Neutrophil (primary cell): ENCODE measurements around the gene DEDD2.

ENCODE experiments used
- H3K27ac ChIP-seq: fragments of 200-600 bp; sonication (generic); 2 replicates; pipeline ENCODE4 v1.5.1; 2016; ENCODE audit warnings: mild to moderate bottlenecking, moderate library complexity
- H3K27me3 ChIP-seq: fragments of 200-600 bp; sonication (generic); 2 replicates; pipeline ENCODE4 v1.6.0; 2016; ENCODE audit warnings: mild to moderate bottlenecking
- H3K36me3 ChIP-seq: fragments of 200-600 bp; sonication (generic); 2 replicates; pipeline ENCODE4 v1.5.1; 2017
- H3K4me1 ChIP-seq, 2 experiments: fragments of 200-600 bp in 1 of 2; sonication (generic) in 1 of 2; 1 replicate in 1 of 2; 2 replicates in 1 of 2; pipeline versions ENCODE4 v1.5.1 to v1.6.1; 2013 to 2016; ENCODE audit warnings: low read depth in 1 of 2, low read length in 1 of 2, mild to moderate bottlenecking in 1 of 2, moderate library complexity in 1 of 2; ENCODE audit not compliant: control insufficient read depth in 1 of 2, insufficient read depth in 1 of 2
- H3K4me3 ChIP-seq, 2 experiments: fragments of 200-600 bp in 1 of 2; sonication (generic) in 1 of 2; 1 replicate in 1 of 2; 2 replicates in 1 of 2; pipeline ENCODE4 v1.5.1; 2013 to 2016; ENCODE audit warnings: low read depth in 1 of 2, low read length in 1 of 2, mild to moderate bottlenecking in 1 of 2, moderate library complexity in 1 of 2
- H3K9me3 ChIP-seq: fragments of 200-600 bp; sonication (generic); 2 replicates; pipeline ENCODE4 v1.5.1; 2016
- CTCF ChIP-seq: fragments of 200-600 bp; sonication (generic); IDR thresholded peaks from 2 replicates; pipeline ENCODE4 v1.5.1; 2016; ENCODE audit warnings: antibody characterized with exemption

The DEDD2 gene

GRCh38 chr19:42206871-42207755 is 10.4 kb downstream of the DEDD2 start:
- H3K27ac ChIP-seq = peak overlapping the region; percentile 67
- no peaks in the 10 kb centered on the region for H3K9me3 ChIP-seq
- H3K27me3 ChIP-seq = no peaks in the 10 kb centered on the region
- H3K4me3 ChIP-seq = no peak overlapping the region
- H3K4me1 ChIP-seq = peaks cover 41 to 55% of the 10 kb centered on the region in 2 experiments
- peaks cover 95% of the 10 kb centered on the region for H3K36me3 ChIP-seq
- TF ChIP-seq CTCF = no peak

GRCh38 chr19:42204664-42205063 is 12.8 kb downstream of the DEDD2 start:
- Histone ChIP-seq H3K36me3 (peaks cover 88% of the 10 kb centered on the region), H3K4me1 (peaks cover 65 to 72% of the 10 kb centered on the region in 2 experiments), H3K9me3 (no peaks in the 10 kb centered on the region), H3K4me3 (no peak overlapping the region), H3K27me3 (no peaks in the 10 kb centered on the region), H3K27ac (peak overlapping the region; percentile 100)
- TF ChIP-seq CTCF = no peak

GRCh38 chr19:42203700-42204099 is 13.8 kb downstream of the DEDD2 start:
- Histone ChIP-seq H3K36me3 (peaks cover 88% of the 10 kb centered on the region), H3K27ac (peak overlapping the region; percentile 100), H3K4me3 (no peak overlapping the region), H3K4me1 (peaks cover 75 to 82% of the 10 kb centered on the region in 2 experiments), H3K27me3 (no peaks in the 10 kb centered on the region), H3K9me3 (no peaks in the 10 kb centered on the region)
- no peak for TF ChIP-seq CTCF

- Histone ChIP-seq H3K36me3 (peaks cover 80% of the 10 kb centered on the region), H3K27me3 (no peaks in the 10 kb centered on the region), H3K9me3 (no peaks in the 10 kb centered on the region), H3K4me3 (peak overlapping the region; percentile 66 to 78), H3K27ac (peak overlapping the region; percentile 100), H3K4me1 (peaks cover 77 to 82% of the 10 kb centered on the region in 2 experiments)
- peak; percentile 7 for TF ChIP-seq CTCF
Observed at GRCh38 chr19:42202290-42202880, 15.1 kb downstream of the DEDD2 start.

GRCh38 chr19:42201489-42202289 is 15.8 kb downstream of the DEDD2 start:
- Histone ChIP-seq H3K27ac (peak overlapping the region; percentile 100), H3K36me3 (peaks cover 74% of the 10 kb centered on the region), H3K9me3 (no peaks in the 10 kb centered on the region), H3K4me3 (peak overlapping the region; percentile 66 to 78), H3K27me3 (no peaks in the 10 kb centered on the region), H3K4me1 (peaks cover 78 to 85% of the 10 kb centered on the region in 2 experiments)
- peak; percentile 54 for TF ChIP-seq CTCF
